CD14-positive monocyte (primary cell): Measurements from ENCODE around the gene BLM. TPM values are rescaled to one million over a fixed set of nuclear protein-coding genes. Genes with fewer than 3 reads are reported as not detected.

ENCODE experiments used
- DNase-seq, 3 donors: peaks; one replicate each; pipeline ENCODE4 v3.0.0-alpha.2; 2011 to 2022
- H2AFZ ChIP-seq: 2 replicates; pipeline ENCODE4 v1.6.0; 2012; ENCODE audit warnings: mild to moderate bottlenecking, low read depth, low read length, inconsistent platforms; ENCODE audit not compliant: insufficient read depth, poor library complexity, severe bottlenecking
- H3K27ac ChIP-seq, 2 donors: 1 replicate in 1 of 2; 2 replicates in 1 of 2; pipeline ENCODE4 v1.5.1; 2012 to 2013; ENCODE audit warnings: low read length in 2 of 2, control low read depth in 1 of 2, inconsistent platforms in 1 of 2, low read depth in 1 of 2, mild to moderate bottlenecking in 1 of 2
- H3K27me3 ChIP-seq, 2 donors: one replicate each; pipeline versions ENCODE4 v1.6.0 to v1.6.1; 2011 to 2013; ENCODE audit warnings: low read length in 2 of 2; ENCODE audit not compliant: control insufficient read depth in 2 of 2, insufficient read depth in 2 of 2
- H3K36me3 ChIP-seq, 2 donors: replicated peaks in 1 of 2; 1 replicate in 1 of 2; 2 replicates in 1 of 2; pipeline versions ENCODE4 v1.5.1 to v1.6.1; 2012 to 2013; ENCODE audit warnings: low read length in 2 of 2, control low read depth in 1 of 2, inconsistent platforms in 1 of 2, mild to moderate bottlenecking in 1 of 2; ENCODE audit not compliant: insufficient read depth in 2 of 2, control insufficient read depth in 1 of 2
- H3K4me1 ChIP-seq, 2 donors: 1 replicate in 1 of 2; 2 replicates in 1 of 2; pipeline versions ENCODE4 v1.5.1 to v1.6.1; 2012 to 2013; ENCODE audit warnings: low read length in 2 of 2, control low read depth in 1 of 2, inconsistent platforms in 1 of 2, mild to moderate bottlenecking in 1 of 2, moderate library complexity in 1 of 2; ENCODE audit not compliant: insufficient read depth in 2 of 2, control insufficient read depth in 1 of 2
- H3K4me2 ChIP-seq: replicated peaks from 2 replicates; pipeline ENCODE3; 2012; ENCODE audit warnings: low read length, moderate library complexity, mild to moderate bottlenecking; ENCODE audit not compliant: poor library complexity, severe bottlenecking; ENCODE audit errors: extremely low read depth
- H3K4me3 ChIP-seq, 3 experiments: fragments of 200-600 bp in 1 of 3; sonication (generic) in 1 of 3; replicated peaks in 1 of 3; 1 replicate in 2 of 3; 2 replicates in 1 of 3; pipeline ENCODE4 v1.5.1; 2011 to 2013; ENCODE audit warnings: low read length in 3 of 3, mild to moderate bottlenecking in 3 of 3, control low read depth in 2 of 3, low read depth in 2 of 3, inconsistent platforms in 1 of 3, moderate library complexity in 1 of 3
- H3K79me2 ChIP-seq: 2 replicates; pipeline ENCODE4 v1.6.0; 2012; ENCODE audit warnings: mild to moderate bottlenecking, control low read depth, inconsistent platforms, low read length, moderate library complexity; ENCODE audit not compliant: insufficient read depth
- H3K9ac ChIP-seq: 2 replicates; pipeline ENCODE4 v1.6.0; 2017; ENCODE audit warnings: low read length, mild to moderate bottlenecking; ENCODE audit not compliant: insufficient read depth, poor library complexity, severe bottlenecking
- H3K9me3 ChIP-seq, 2 donors: replicated peaks in 1 of 2; 1 replicate in 1 of 2; 2 replicates in 1 of 2; pipeline versions ENCODE4 v1.5.1 to v1.6.1; 2012 to 2013; ENCODE audit warnings: low read length in 2 of 2, control low read depth in 1 of 2; ENCODE audit not compliant: control insufficient read depth in 1 of 2, insufficient read depth in 1 of 2
- H4K20me1 ChIP-seq: 2 replicates; pipeline ENCODE4 v1.6.0; 2012; ENCODE audit warnings: mild to moderate bottlenecking, low read length, control low read depth, moderate library complexity; ENCODE audit not compliant: insufficient read depth
- H3K27ac Mint-ChIP-seq, 7 donors: one replicate each; pipeline ENCODE4 v1.8.0; 2020; ENCODE audit warnings: mild to moderate bottlenecking in 7 of 7, mixed read lengths in 7 of 7, moderate library complexity in 6 of 7, inconsistent platforms in 2 of 7
- H3K27me3 Mint-ChIP-seq, 3 donors: one replicate each; pipeline ENCODE4 v1.8.0; 2021 to 2022; ENCODE audit warnings: low read depth in 3 of 3, mild to moderate bottlenecking in 3 of 3, mixed read lengths in 3 of 3, moderate library complexity in 3 of 3, inconsistent platforms in 1 of 3
- H3K36me3 Mint-ChIP-seq, 2 donors: one replicate each; pipeline ENCODE4 v1.8.0; 2020; ENCODE audit warnings: mixed read lengths in 2 of 2, inconsistent platforms in 1 of 2, mild to moderate bottlenecking in 1 of 2
- H3K4me1 Mint-ChIP-seq: one replicate; pipeline ENCODE4 v1.8.0; 2020; ENCODE audit warnings: mild to moderate bottlenecking, mixed read lengths
- H3K4me3 Mint-ChIP-seq, 2 donors: one replicate each; pipeline ENCODE4 v1.8.0; 2020; ENCODE audit warnings: mild to moderate bottlenecking in 2 of 2, mixed read lengths in 2 of 2, moderate library complexity in 1 of 2
- H3K9me3 Mint-ChIP-seq, 7 donors: one replicate each; pipeline ENCODE4 v1.8.0; 2020 to 2022; ENCODE audit warnings: mixed read lengths in 7 of 7, mild to moderate bottlenecking in 6 of 7, moderate library complexity in 6 of 7, inconsistent platforms in 2 of 7
- CTCF ChIP-seq: fragments of 200-600 bp; IDR thresholded peaks from one replicate; pipeline ENCODE4 v1.8.0; 2022; ENCODE audit warnings: antibody characterized with exemption, mild to moderate bottlenecking
- WGBS: methylation state at CpG from one replicate; pipeline ENCODE4 v1.1.5; 2013; ENCODE audit warnings: missing lambda C conversion rate; ENCODE audit not compliant: insufficient coverage; 5-methylcytosine and 5-hydroxymethylcytosine counted together
- intact Hi-C, 2 donors: fragments of 100-400 bp; cut with micrococcal nuclease; formaldehyde crosslinking; loops; one replicate each; pipeline versions ENCODE4 v1.15.0 to v1.15.1; 2023
- polyA plus RNA-seq, 3 donors: library from polyadenylated mRNA; depleted of rRNA in 1 of 3; unstranded in 2 of 3; stranded (reverse) in 1 of 3; fragments of 300-500 nt in 2 of 3; fragments of >200 nt in 1 of 3; fragmentation: Illumina TruSeq in 2 of 3; gene quantifications; 1 replicate in 2 of 3; 2 replicates in 1 of 3; pipeline ENCODE4 v1.2.3, GENCODE V29; 2012 to 2021

Gene BLM
- polyA plus RNA-seq, 3 donors = 0.69 to 2.3 (median 1.2) TPM

DNA sequence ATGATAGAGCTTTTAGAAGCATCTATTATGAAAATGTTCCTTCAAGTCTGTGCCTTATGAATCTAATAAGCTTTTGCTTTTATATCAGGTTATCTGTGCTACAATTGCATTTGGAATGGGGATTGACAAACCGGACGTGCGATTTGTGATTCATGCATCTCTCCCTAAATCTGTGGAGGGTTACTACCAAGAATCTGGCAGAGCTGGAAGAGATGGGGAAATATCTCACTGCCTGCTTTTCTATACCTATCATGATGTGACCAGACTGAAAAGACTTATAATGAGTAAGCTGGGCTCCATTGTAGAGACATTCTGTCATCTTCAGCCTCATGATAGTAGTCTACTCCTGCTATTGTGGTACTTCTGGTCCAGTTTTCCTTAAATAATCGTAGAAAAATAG is 73.4 kb downstream of the BLM start:
- H3K36me3 Mint-ChIP-seq = peaks cover 16 to 30% of the 10 kb centered on the region in 2 donors
- DNase-seq = no peak
- Histone ChIP-seq H3K4me3 (no peak overlapping the region), H4K20me1 (no peaks in the 10 kb centered on the region), H2AFZ (no peak overlapping the region), H3K79me2 (no peaks in the 10 kb centered on the region), H3K4me1 (peaks cover 4 to 7% of the 10 kb centered on the region in 2 donors), H3K9me3 (no peaks in the 10 kb centered on the region), H3K27ac (no peak overlapping the region), H3K4me2 (no peak overlapping the region), H3K36me3 (peaks cover 2 to 23% of the 10 kb centered on the region in 2 donors), H3K9ac (no peak overlapping the region), H3K27me3 (no peaks in the 10 kb centered on the region)
- no peaks in the 10 kb centered on the region for H3K9me3 Mint-ChIP-seq
- peaks cover 0 to 2% (median 2%) of the 10 kb centered on the region in 3 donors for H3K27me3 Mint-ChIP-seq
- intact Hi-C loops = no loop called here
- TF ChIP-seq CTCF = no peak
- H3K27ac Mint-ChIP-seq = no peak overlapping the region
- no peak overlapping the region for H3K4me3 Mint-ChIP-seq
- H3K4me1 Mint-ChIP-seq = peaks cover 6% of the 10 kb centered on the region
- no CpG with 5 or more reads among the region's 4 CpGs for WGBS

DNA sequence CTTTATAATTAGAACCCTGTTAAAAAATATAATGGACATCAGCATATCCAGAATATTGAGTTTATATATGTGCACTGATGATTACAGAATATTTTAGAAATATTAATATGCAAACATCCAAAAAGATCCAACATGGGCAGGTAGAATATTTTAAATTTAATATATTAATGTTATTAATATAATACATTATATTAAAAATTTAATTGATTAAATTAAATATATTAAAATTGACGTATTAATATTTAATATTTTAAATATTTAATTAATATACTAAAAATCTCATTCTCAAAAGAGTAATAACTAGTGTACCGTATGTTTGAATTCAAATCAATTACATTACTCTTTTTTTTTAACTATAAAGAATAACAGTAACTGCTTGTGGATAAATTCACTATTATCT is 77.4 kb downstream of the BLM start:
- Histone ChIP-seq H3K79me2 (no peaks in the 10 kb centered on the region), H3K36me3 (peaks cover 2 to 17% of the 10 kb centered on the region in 2 donors), H3K27me3 (no peaks in the 10 kb centered on the region), H2AFZ (no peak overlapping the region), H3K9ac (no peak overlapping the region), H3K4me3 (no peak overlapping the region), H3K4me2 (no peak overlapping the region), H3K4me1 (no peaks in the 10 kb centered on the region), H3K9me3 (no peaks in the 10 kb centered on the region), H4K20me1 (no peaks in the 10 kb centered on the region), H3K27ac (no peak overlapping the region)
- Mint-ChIP-seq H3K4me3 (no peak overlapping the region), H3K27ac (no peak overlapping the region), H3K4me1 (no peaks in the 10 kb centered on the region), H3K27me3 (peaks cover 0 to 3% (median 0%) of the 10 kb centered on the region in 3 donors), H3K36me3 (peaks cover 24 to 31% of the 10 kb centered on the region in 2 donors), H3K9me3 (no peaks in the 10 kb centered on the region)
- DNase-seq = no peak
- WGBS = no CpG with 5 or more reads among the region's 2 CpGs
- intact Hi-C loops = no loop called here
- no peak for TF ChIP-seq CTCF
